Measurements from ENCODE around the gene SIX5.

DNA sequence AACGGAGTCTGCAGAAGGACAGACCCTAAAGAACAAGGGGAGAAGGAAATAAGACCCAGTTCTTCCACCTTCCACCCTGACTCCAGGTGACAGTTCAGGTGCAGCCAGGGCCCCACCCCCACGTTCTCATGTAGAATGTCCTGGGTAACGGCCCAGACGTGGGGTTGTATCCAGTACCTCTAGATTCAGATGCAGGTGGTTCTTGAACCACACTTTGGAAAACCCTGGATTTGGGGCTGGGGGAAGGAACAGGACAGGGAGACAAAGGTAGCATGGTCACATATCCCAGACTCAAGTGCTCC lies 11.0 kb upstream of the SIX5 start:
- no peak for TF ChIP-seq CTCF (IDR thresholded peaks at IDR 0.05)
- TF ChIP-seq NFE2L2 (conservative IDR thresholded peaks at IDR 0.05; ENCODE audit: low read length): no peak
- no peak for TF ChIP-seq RCOR1 (IDR thresholded peaks at IDR 0.05; ENCODE audit: low read depth, low read length)
- TF ChIP-seq POLR2A (IDR thresholded peaks at IDR 0.05; ENCODE audit: low read length): no peak
- TF ChIP-seq MAX (IDR thresholded peaks at IDR 0.05): no peak
- TF ChIP-seq ZNF302 (CRISPR knock-in tag; IDR thresholded peaks at IDR 0.05): no peak
- TF ChIP-seq MAZ (IDR thresholded peaks at IDR 0.05; ENCODE audit: borderline replicate concordance, low read depth, low read length): no peak
- no peak for TF ChIP-seq CEBPB (IDR thresholded peaks at IDR 0.05)
- no peak for TF ChIP-seq NR3C1 (IDR thresholded peaks at IDR 0.05)
- TF ChIP-seq HDAC2 (IDR thresholded peaks at IDR 0.05): no peak
- no peak for TF ChIP-seq EP300 (IDR thresholded peaks at IDR 0.05)
- TF ChIP-seq CBX8 (IDR thresholded peaks at IDR 0.05): no peak
- no peak for TF ChIP-seq KDM1A (IDR thresholded peaks at IDR 0.05; ENCODE audit: low read depth)
- TF ChIP-seq RFX5 (IDR thresholded peaks at IDR 0.05): no peak

Data from A549 (cell line).